Kasumi-1 (cell line): ENCODE data around the gene SLC25A42.

Source experiments
- DNase-seq, 2 experiments: peaks; one replicate each; lab custom pipeline; 2025; lab: John Stamatoyannopoulos, UW

SLC25A42 gene

DNA sequence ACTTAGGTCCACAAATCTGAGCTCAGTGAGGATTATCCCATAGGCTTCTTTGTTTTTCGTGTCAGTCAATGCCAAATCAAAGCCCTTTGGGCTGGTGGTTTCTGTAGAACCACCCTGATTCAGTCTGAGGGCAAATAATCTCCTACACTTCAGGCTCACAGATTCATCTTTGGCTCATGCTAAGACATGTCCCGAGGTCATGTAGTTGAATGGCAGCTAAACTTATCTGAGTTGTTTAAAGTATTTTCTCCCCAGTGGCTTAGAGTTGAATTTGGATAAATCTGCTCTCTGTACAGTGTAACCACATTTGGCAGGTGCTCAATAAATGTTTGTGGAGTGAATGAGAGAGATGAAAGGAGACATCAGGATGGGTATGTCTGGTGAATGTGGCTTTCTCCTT, 13.1 kb upstream of the SLC25A42 start:
- DNase-seq, result no peak

DNA sequence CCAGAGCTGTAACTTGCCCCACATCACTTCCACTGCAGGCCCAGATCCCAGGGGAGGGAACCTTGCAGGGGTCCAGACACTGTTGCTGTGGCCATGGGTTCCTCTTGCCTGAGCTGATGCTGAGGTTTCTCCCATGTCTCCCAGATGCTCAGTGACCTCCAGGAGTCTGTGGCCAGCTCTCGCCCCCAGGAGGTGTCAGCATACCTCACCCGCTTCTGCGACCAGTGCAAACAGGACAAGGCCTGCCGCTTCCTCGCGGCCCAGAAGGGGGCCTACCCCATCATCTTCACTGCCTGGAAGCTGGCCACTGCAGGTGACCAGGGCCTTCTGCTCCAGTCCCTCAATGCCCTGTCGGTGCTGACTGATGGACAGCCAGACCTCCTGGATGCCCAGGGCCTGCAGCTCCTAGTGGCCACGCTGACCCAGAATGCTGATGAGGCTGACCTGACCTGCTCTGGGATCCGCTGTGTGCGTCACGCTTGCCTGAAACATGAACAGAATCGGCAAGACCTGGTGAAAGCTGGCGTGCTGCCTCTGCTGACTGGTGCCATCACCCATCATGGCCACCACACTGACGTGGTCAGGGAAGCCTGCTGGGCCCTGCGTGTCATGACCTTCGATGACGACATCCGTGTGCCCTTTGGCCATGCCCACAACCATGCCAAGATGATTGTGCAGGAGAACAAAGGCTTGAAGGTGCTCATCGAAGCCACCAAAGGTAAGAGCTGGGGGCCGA, 12.1 kb upstream of the SLC25A42 start:
- DNase-seq, result no peak

DNA sequence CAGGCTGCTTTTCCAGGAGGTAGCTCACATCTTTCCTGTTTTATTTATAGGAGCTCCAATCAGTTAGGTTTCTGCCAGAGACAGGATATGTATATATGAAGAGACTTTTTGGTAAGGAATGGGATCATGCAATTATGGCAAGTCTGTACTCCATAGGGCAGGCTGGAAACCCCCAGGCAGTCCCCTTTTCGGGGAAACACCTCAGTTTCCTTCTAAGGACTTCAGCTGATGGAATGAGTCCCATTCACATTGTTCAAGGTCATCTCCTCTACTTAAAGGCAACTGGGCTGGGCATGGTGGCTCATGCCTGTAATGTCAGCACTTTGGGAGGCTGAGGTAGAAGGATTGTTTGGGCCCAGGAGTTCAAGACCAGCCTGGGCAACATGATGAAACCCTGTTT, 10.9 kb upstream of the SLC25A42 start:
- DNase-seq, result no peak

DNA sequence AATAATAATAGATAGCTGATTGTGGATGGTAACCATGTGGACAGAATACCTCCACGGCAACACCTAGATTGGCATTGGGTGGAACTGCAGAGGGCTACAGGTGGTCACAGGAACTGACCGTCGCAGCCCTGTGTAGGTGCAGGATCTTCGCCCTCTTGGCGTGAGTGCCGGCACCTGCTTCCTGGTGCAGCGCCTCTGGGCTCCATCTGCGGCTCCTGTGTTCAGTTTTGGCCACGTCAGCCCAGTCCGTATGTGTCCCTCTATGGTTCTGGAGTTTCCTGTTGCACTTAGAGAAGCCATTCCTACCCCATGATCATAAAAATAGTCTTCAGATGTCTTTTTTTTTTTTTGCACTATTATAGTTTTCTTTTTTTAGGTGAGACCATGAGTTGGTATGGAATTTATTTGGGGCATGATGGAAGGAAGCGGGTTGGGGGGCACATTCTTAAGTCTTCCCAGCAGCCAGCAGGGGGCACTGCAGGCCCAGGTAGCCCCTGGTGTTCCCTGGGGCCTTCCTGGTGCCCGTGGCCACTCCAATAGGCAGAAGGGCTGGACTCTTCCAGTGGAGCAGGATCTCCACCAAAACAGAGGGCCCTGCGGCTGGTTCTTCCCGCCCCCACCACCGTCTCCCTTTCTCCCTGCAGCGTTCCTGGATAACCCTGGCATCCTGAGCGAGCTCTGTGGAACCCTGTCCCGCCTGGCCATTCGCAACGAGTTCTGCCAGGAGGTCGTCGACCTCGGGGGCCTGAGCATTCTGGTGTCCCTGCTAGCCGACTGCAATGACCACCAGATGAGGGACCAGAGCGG, 10.1 kb upstream of the SLC25A42 start:
- DNase-seq, result peak in 1 of 2 experiments; percentile 26

DNA sequence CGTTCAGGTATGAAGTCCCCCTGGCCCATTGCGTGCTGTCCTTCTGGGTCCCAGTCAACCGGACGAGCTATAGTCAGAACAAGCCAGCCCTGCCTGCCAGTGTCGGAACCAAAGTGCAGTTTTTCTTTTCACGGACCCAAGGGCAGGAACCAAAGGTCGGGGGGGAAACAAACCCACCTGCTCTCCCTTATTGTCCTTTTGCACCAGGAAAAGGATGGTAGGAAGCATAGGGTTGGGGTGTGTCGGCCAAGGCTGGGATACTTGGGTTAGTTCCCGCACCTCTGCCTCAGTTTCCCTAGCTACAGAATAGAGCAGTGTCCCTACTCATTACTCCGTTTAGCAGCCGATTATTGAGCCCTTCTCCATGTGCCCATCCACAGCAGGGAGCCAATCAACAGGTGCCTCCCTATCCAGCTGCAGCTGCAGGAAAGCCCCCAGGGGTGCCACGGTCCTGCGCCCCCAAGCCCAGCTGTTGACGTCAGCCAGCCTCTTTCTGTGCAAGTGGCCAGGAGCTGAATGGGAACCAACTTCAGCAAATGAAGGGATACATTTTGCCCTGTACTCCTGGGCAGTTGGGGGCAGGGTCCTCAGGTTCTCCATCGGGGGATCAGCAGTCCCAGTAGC, 9.4 kb upstream of the SLC25A42 start:
- no peak for DNase-seq

DNA sequence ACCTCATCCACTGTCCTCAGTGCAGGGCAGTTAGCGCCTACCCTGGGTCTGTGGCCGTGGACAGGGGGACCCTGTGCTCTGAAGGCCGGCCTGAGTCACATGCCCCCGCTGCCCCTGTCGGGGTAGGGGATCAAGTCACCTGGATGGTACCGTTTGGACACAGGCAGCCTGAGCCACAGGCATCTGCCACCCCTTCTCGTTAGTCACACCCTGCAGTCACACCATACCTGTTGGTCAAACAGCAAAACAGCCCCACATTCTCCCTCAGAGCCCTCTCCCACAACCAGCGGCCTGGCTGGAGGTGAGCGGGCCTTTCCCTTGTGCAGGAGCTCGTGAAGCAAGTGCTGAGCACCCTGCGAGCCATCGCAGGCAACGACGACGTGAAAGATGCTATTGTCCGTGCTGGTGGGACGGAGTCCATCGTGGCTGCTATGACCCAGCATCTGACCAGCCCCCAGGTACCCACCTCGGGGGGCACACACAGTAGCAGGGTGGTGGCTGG, 8.8 kb upstream of the SLC25A42 start:
- no peak for DNase-seq

DNA sequence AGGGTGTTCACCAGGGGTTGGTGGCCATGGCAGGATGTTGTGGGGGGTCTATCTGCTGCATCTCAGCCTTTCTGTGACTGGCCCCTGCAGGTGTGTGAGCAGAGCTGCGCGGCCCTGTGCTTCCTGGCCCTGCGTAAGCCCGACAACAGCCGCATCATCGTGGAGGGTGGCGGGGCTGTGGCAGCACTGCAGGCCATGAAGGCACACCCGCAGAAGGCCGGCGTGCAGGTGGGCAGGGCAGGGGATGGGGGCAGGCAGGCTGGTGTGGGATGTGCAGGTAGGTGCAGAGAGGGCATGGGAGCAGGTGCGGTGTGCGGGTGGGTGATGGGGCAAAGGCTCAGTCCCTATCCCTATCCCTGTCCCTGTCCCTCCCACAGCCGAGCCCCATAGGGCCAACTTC, 8.1 kb upstream of the SLC25A42 start:
- no peak for DNase-seq

DNA sequence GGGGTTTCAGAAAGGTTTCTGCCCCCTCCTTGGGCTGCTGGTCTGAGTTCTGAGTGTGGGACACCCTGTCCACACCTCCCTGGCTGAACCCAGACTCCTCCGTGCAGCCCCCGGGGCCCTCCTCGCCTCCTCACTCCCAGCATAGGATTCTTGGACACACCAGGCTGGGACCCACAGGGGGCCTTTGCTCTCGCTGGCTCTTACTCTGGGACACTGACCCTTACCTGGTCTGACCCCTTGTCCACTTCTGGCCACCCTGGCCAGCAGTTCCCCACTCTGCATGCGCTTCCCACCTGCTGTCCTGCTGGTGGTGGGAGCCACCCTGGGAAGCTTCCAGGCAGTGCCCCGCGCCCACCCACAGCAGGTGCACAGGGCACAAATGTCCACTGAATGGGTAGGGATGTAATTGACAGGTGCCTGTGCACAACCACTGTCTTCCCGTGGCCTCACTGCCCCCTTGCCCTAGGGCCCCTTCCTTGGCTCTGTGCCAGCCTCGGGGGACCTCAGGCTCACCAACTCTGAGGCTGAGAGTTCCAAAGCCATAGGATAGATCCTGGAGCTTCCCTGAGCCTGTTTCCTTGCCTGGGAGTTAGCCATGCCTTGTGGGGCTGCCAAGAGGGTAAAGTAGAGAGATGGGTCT, 7.0 kb upstream of the SLC25A42 start:
- no peak for DNase-seq

DNA sequence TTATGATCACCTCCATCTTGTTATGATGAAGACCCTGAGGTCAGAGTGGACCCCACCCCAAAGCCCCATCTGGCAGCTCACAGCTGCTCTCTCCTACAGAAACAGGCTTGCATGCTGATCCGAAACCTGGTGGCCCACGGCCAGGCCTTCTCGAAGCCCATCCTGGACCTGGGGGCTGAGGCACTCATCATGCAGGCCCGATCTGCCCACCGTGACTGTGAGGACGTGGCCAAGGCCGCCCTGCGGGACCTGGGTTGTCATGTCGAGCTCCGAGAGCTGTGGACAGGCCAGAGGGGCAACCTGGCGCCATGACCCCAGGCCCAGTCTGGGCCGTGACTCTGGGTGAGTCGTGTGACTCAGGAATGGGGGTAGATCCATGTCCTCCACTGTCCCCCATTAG, 6.5 kb upstream of the SLC25A42 start:
- no peak for DNase-seq

DNA sequence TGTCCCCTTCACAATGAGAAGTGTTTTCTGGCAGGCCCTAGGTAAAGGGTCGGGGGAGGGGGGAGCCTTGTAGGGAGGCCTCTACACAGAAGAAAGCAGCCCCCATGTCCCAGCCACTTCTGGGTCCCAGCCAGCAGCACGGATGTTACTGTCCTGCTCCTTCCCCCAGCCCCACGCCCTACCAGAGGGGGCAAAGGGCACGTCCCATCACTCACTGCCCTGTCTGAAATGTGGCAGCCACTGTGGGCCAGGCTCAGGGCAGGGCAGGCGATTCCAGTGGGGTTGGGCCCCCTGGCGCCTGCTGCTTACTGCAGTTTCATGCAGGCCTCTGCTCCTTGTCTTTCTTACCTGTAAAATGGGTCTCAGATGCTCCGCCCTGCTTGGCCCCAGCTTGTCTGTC, 6.1 kb upstream of the SLC25A42 start:
- DNase-seq, result no peak

DNA sequence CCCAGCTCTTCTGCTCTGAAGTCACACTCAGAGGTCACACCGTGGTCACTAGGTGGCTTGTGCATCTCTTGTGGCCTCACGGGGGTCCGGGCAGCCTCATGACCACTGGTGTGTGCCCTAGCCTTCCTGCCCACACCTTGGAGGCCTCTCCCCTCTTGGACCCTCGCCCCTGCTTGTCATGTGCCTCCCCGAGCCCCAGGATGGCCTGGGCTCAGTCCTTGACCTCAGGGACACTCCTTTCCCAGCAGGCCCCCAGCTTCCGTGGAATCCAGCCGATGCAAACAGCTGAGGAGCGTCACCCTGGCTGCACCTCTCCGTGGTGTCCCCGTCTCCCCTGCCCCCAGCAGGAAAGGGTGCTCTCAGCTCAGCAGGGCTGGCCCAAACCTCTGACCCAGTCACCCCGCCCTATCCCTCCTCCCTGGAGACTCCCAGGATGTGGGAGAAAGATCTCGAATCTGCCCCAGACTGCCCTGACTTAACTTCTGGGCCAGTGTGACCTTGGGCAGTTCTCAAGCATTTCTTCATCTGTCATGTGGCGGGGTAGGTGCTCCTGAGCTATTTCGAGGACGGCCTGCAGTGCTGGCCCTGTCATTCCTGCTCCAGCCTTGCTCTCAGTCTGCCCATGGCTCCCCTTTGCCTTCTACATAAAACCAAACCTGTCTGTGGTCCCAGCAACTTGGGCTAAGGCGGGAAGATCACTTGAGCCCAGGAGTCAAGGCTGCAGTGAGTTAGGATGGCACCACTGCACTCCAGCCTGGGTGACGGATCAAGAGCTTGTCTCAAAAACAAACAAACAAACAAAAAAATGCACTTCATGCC, 4.6 kb upstream of the SLC25A42 start:
- no peak for DNase-seq

DNA sequence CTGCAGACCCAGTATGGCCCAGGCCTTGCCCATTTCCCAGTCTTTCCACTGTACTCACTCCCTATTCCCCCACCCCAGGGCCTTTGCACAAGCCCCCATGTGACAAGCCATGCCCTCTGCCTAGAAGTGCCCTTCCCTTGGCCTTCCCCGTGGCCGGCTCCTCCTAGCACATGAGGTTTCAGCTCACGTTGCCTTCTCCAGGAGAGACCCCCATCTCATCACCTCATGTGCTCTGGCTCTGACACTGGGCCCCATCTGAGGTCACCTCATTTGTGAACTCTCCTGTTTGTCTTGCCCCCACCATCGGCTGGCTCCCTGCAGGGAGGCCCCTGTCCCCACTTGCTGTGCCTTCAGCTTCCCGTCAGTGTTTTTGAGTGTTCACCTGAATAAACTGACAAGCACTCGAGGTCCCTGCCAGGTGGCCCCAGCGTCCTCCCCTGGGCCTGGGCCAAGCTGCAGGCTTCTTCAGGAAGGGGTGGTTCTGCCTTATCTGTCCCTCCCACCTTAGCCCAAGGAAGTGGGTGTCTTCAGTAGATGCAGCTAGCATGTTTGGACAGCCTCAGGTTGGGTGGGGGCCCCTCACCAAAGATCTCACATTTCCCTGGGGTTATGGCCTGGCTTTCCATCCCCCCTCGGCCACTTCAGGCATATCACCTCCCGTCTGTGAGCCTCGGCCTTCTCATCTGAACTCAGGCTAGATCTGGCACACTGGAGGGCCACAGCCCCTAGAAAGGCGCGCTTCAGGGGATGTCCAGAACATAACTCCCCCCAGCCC, 3.8 kb upstream of the SLC25A42 start:
- DNase-seq, result no peak

DNA sequence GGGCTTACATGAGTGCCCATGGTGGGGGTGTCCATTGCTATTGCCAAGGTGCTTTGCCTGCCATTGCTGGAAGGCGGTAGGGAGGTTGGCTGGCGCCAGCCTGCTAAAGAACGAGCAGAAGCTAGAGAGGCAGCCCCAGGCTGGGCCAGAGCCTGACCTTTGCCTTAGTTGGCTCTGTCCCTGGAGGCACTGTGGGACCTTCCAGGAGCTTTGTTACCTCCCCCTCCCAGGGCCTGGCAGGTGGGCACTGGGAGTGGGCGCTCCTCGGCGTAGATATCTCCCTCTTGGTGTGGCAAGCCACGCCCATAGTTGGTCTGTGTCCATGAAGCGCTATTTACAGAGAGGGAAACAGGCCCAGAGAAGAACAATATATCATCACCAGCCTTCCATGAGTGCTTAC, 2.3 kb upstream of the SLC25A42 start:
- DNase-seq, result no peak

DNA sequence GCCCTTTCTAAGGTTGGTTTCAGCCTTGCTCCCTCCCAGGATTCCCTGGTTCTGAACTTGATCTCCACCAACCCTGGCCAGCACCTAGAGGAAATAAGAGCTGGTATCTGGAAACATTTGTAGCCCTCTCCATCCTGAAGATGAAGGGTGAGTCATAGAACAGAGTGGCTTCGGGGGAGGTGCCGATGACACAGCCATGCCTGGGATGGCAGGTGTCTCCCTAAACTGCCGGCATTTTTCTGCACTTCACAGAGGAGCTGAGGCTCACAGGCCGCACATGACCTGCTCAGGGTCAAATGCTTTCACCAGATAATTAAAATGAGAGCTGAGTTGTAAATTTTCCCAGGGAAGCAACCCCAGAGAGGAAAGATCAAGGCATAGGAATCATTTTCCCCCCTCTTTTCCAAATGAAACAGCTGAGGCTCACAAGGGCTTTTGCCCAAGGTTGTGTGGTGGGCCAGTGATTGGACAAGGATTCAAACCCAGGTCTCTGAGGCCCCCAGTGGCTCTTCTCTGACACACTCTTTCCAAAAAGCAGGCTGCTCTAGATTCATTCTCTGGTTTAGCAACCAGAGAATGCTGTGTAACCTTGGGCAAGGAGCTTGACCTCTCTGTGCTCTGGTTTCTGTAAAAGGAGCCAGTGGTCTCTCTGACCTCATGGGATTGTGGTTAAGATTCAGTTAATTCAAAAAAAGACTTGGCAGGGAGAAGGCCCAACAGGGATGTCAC, 1.2 kb upstream of the SLC25A42 start:
- DNase-seq, result peak in 1 of 2 experiments; percentile 15

DNA sequence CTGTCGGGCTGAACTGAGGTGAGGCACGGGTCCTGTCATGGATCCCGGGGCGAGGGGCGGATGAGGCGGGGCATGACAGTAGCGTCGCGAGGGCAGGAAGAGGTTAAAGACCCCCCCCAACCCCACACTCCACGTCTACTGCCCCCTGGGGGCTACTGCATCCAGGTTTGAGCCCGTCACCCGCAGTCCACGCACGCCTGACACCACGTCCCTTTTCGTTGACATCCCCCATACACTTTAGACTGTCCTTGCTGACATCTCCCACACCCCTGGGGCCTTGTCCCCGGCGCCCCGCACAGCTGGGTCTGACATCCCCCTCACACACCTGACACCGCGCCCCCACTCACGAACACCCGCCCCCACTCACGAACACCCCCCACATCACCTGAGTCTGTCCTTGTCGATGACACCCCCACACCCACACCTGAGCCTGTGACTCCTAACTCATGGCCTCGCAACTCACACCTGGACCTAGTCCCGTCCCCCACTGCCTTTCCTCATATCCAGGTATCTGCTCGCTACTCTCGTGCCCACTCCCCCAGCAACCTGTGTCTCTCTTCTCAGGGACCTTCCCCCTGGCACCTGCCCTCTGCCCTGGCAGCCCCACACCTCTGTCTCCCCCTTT, 416 bp downstream of the SLC25A42 start:
- DNase-seq, result peak; percentile 56 to 75

DNA sequence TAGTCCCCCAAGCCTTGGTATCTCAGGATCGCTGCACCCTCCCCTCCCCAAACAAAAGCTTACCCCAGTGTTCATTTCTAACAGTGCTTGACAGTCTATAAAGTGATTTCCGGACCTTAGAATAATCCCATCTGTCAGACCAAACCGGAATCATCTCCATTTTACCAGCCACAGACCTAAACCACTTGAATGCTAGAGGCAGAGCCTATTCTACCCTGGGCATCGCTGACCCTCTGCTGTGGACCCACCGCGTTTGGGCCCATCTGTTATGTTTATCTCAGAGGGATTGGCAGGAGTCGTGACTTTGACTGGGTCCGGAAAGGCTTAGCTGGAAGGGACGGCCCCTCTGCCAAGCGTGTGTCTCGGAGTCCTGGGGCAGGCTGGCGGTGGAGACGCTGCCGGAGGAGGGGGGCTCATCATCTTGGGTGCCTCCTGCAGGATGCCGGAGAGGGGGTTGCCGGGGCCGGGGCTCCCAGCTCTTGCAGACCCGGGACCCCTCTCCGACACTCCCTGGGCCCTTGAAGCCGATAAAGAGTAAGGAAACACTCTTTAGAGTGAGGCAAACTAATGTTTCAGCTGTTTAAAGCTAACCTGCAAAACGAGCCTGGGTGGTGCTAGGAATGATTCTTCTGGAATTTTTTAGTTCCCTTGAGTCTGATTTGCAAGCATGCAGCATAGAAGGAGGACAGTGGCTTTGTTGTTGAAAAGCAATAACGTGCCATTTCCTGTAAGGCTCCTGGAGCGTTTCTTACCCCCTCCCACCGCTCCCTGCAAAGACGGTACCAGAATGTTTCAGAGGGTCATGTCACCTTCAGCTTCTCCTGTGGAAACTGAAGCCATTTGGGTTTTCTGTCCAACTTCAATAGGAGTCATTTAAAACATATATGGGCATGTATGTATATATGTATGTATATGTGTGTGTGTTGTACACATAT, 1.3 kb downstream of the SLC25A42 start:
- peak; percentile 20 to 49 for DNase-seq

DNA sequence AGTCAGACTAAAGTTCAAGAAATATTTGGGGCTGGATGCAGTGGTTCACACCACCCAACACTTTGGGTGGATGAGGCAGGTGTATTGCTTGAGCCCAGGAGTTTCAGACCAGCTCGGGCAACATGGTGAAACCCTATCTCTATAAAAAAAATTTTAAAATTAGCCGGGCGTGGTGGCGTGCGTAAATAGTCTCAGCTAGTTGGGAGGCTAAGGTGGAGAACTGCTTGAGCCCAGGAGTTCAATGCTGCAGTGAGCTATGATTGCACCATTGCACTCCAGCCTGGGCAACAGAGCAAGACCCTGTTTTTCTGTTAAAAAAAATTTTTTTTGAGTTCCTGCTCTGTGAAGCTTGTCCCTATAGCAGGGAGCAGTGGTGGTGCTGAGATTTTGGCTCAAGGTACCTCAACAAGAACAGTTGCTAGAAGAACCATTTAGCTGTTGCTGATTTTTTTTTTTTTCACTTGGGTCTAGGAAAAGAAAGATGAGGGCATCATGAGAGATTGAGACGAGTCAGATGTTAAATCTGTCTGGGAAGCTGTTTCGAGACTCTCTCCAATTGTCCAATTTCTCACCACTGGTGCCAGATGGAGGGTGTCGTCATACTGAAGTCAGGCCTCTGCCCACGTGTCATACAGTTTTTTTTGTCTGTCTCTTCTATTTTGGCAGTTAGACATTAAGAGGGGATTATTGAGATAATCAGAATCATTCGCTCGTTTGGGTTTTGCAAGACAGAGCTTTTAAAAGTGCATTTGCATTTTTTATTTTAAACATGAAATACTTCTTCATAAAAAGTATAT, 3.7 kb downstream of the SLC25A42 start:
- no peak for DNase-seq
